Left lung (tissue), 10 donors: ENCODE measurements around the gene INIP. TPM values are rescaled to one million over a fixed set of nuclear protein-coding genes. Genes with fewer than 3 reads are reported as not detected.

Source experiments
- ATAC-seq: fragments of 200-7000 bp; cut with Tn5 transposase; one replicate; pipeline ENCODE4 v1.9.1; 2020; ENCODE audit warnings: moderate library complexity
- DNase-seq, 4 donors: peaks; one replicate each; pipeline ENCODE4 v3.0.0-alpha.2; 2013 to 2020
- H3K27ac ChIP-seq, 2 donors: fragments of 200-600 bp; sonication (generic) in 1 of 2; one replicate each; pipeline versions ENCODE4 v1.5.0 to v1.8.0; 2020 to 2021
- H3K27me3 ChIP-seq, 2 donors: fragments of 200-600 bp; sonication (generic) in 1 of 2; one replicate each; pipeline versions ENCODE4 v1.5.0 to v1.8.0; 2020 to 2021
- H3K36me3 ChIP-seq, 2 donors: fragments of 200-600 bp; sonication (generic) in 1 of 2; one replicate each; pipeline versions ENCODE4 v1.5.0 to v1.8.0; 2020 to 2021
- H3K4me1 ChIP-seq, 2 donors: fragments of 200-600 bp; one replicate each; pipeline ENCODE4 v1.8.0; 2021
- H3K4me3 ChIP-seq, 2 donors: fragments of 200-600 bp; sonication (generic) in 1 of 2; one replicate each; pipeline versions ENCODE4 v1.5.0 to v1.8.0; 2020 to 2021; ENCODE audit warnings: mild to moderate bottlenecking in 1 of 2
- H3K9me3 ChIP-seq, 2 donors: fragments of 200-600 bp; sonication (generic) in 1 of 2; one replicate each; pipeline versions ENCODE4 v1.5.0 to v1.8.0; 2020 to 2021
- CTCF ChIP-seq, 2 donors: fragments of 200-600 bp; sonication (generic) in 1 of 2; IDR thresholded peaks; one replicate each; pipeline versions ENCODE4 v1.5.0 to v1.8.0; 2021; ENCODE audit warnings: antibody characterized with exemption in 2 of 2
- intact Hi-C, 2 donors: fragments of 100-400 bp; cut with DNase I; formaldehyde crosslinking; loops; one replicate each; pipeline versions ENCODE4 v1.11.2 to v1.14.2; 2022
- polyA plus RNA-seq, 6 donors: library from polyadenylated mRNA; unstranded; fragments of 120-200 nt; gene quantifications; one replicate each; pipeline ENCODE4 v1.2.1, GENCODE V29; 2013; ENCODE audit not compliant: insufficient read length in 6 of 6
- total RNA-seq, 2 donors: library from RNA; stranded (reverse); fragmentation: NEBNext Ultra II Directional; extraction: Animal tissue kit (Norgen Biotek cat#: 25700); gene quantifications; one replicate each; pipeline ENCODE4 v1.2.1, GENCODE V29; 2021
- donor health status: DM: no; HTN: yes; CAD: no.
- donor health status: DM: no; HTN: no; CAD: no.

INIP gene
- total and polyA plus RNA-seq, 8 donors: 22.8 to 41.3 (median 33.4) TPM

- intact Hi-C loops: no loop called here
- no peaks in the 10 kb centered on the region for H3K4me1 ChIP-seq
- no peak overlapping the region for H3K4me3 ChIP-seq
- peaks cover 6 to 16% of the 10 kb centered on the region in 2 donors for H3K9me3 ChIP-seq
- H3K27me3 ChIP-seq: no peaks in the 10 kb centered on the region
- no peaks in the 10 kb centered on the region for H3K36me3 ChIP-seq
- no peak overlapping the region for H3K27ac ChIP-seq
- ATAC-seq: peak; percentile 36
- DNase-seq: no peak
- no peak for TF ChIP-seq CTCF (IDR thresholded peaks at IDR 0.05)
Measured at GRCh38 chr9:112642126-112642525, 75.8 kb downstream of the INIP start.

GRCh38 chr9:112640311-112640710 is 77.6 kb downstream of the INIP start:
- no peak for TF ChIP-seq CTCF (IDR thresholded peaks at IDR 0.05)
- intact Hi-C loops: no loop called here
- Histone ChIP-seq H3K27ac (no peak overlapping the region), H3K9me3 (peaks cover 6 to 16% of the 10 kb centered on the region in 2 donors), H3K36me3 (no peaks in the 10 kb centered on the region), H3K4me3 (no peak overlapping the region), H3K4me1 (no peaks in the 10 kb centered on the region), H3K27me3 (no peaks in the 10 kb centered on the region)
- ATAC-seq (no peak), DNase-seq (no peak)

Other genes with a start within 250 kb of the INIP start
- gene KIAA1958, start 231.3 kb downstream of the INIP start, total RNA-seq: 10 to 100 TPM; 10.5 to 10.7 TPM
- 10 to 100 TPM; 12.0 to 15.6 (median 14.8) TPM for gene KIAA1958, start 231.3 kb downstream of the INIP start, polyA plus RNA-seq
- 10 to 100 TPM; 51.2 to 69.4 TPM for gene SNX30, start 32.6 kb upstream of the INIP start, total RNA-seq
- gene SNX30, start 32.6 kb upstream of the INIP start, polyA plus RNA-seq: 10 to 100 TPM; 22.4 to 39.1 (median 30.2) TPM
- gene SLC46A2, start 172.8 kb upstream of the INIP start, total RNA-seq: 10 to 100 TPM in 1 of 2 donors, 1 to 10 TPM in 1; 7.0 to 13.0 TPM
- gene SLC46A2, start 172.8 kb upstream of the INIP start, polyA plus RNA-seq: 1 to 10 TPM in 3 of 6 donors, under 1 TPM in 3; 0.26 to 1.5 (median 0.96) TPM